Thoracic aorta (tissue), 2 donors: ENCODE measurements around the gene VPS39. TPM values are rescaled to one million over a fixed set of nuclear protein-coding genes. Genes with fewer than 3 reads are reported as not detected.
"Not testable (repeated sequence)": the region's sequence is repeated elsewhere in the genome, so short reads cannot be mapped to it uniquely, and the experiment has no call there.

Experiments used
- ATAC-seq: fragments of 150-250 bp; one replicate; pipeline ENCODE4 v1.8.0; 2017; ENCODE audit warnings: low read depth; ENCODE audit not compliant: insufficient number of reproducible peaks, low FRiP score
- DNase-seq: peaks from one replicate; pipeline ENCODE4 v3.0.0-alpha.2; 2020; ENCODE audit warnings: low spot score
- H3K27ac ChIP-seq, 2 donors: fragments of 200-600 bp; sonication (generic); 1 replicate in 1 of 2; 2 replicates in 1 of 2; pipeline ENCODE4 v1.5.1; 2016; ENCODE audit warnings: mild to moderate bottlenecking in 2 of 2, moderate library complexity in 2 of 2
- H3K27me3 ChIP-seq: fragments of 200-600 bp; sonication (generic); replicated peaks from 2 replicates; pipeline ENCODE4 v1.6.0; 2016; ENCODE audit warnings: mild to moderate bottlenecking; ENCODE audit not compliant: insufficient read depth
- H3K36me3 ChIP-seq: fragments of 200-600 bp; sonication (generic); one replicate; pipeline ENCODE4 v1.5.1; 2016
- H3K4me1 ChIP-seq, 2 donors: fragments of 200-600 bp; sonication (generic); 1 replicate in 1 of 2; 2 replicates in 1 of 2; pipeline versions ENCODE4 v1.5.1 to v1.6.0; 2016; ENCODE audit warnings: low read depth in 2 of 2, mild to moderate bottlenecking in 1 of 2; ENCODE audit not compliant: control insufficient read depth in 1 of 2
- H3K4me3 ChIP-seq: fragments of 200-600 bp; sonication (generic); 2 replicates; pipeline ENCODE4 v1.5.1; 2016; ENCODE audit warnings: mild to moderate bottlenecking
- H3K9me3 ChIP-seq: fragments of 200-600 bp; sonication (generic); 2 replicates; pipeline ENCODE4 v1.5.1; 2016
- CTCF ChIP-seq: fragments of 200-600 bp; sonication (generic); IDR thresholded peaks from one replicate; pipeline ENCODE4 v1.5.1; 2019; ENCODE audit warnings: antibody characterized with exemption
- total RNA-seq, 2 donors: library from RNA; depleted of rRNA; stranded (reverse); fragments of >200 nt; gene quantifications; one replicate each; pipeline versions ENCODE4 v1.1.0 to v1.2.3, GENCODE V29; 2016

VPS39 gene
- total RNA-seq, 2 donors from 2014 or later = 89.9 to 156 TPM

- H3K4me3 ChIP-seq = no peak overlapping the region
- H3K4me1 ChIP-seq = no peaks in the 10 kb centered on the region
- no peak for TF ChIP-seq CTCF
- DNase-seq = no peak
- no peaks in the 10 kb centered on the region for H3K9me3 ChIP-seq
- no peaks in the 10 kb centered on the region for H3K27me3 ChIP-seq
- peaks cover 38% of the 10 kb centered on the region for H3K36me3 ChIP-seq
- ATAC-seq = no peak
- H3K27ac ChIP-seq = no peak overlapping the region
These were observed 25.0 kb upstream of the VPS39 start for GRCh38 chr15:42233107-42233506.

GRCh38 chr15:42232606-42233005 lies 24.5 kb upstream of the VPS39 start:
- ATAC-seq = no peak
- H3K4me3 ChIP-seq = no peak overlapping the region
- no peaks in the 10 kb centered on the region for H3K4me1 ChIP-seq
- H3K9me3 ChIP-seq = no peaks in the 10 kb centered on the region
- DNase-seq = no peak
- H3K27me3 ChIP-seq = no peaks in the 10 kb centered on the region
- TF ChIP-seq CTCF = no peak
- H3K27ac ChIP-seq = no peak overlapping the region
- H3K36me3 ChIP-seq = peaks cover 38% of the 10 kb centered on the region

GRCh38 chr15:42231088-42231487 lies 23.0 kb upstream of the VPS39 start:
- DNase-seq (no peak), ATAC-seq (no peak)
- H3K4me1 ChIP-seq = no peaks in the 10 kb centered on the region
- peaks cover 34% of the 10 kb centered on the region for H3K36me3 ChIP-seq
- no peak overlapping the region for H3K27ac ChIP-seq
- H3K9me3 ChIP-seq = no peaks in the 10 kb centered on the region
- H3K27me3 ChIP-seq = no peaks in the 10 kb centered on the region
- no peak overlapping the region for H3K4me3 ChIP-seq
- TF ChIP-seq CTCF = no peak

- not testable (repeated sequence) for H3K4me3 ChIP-seq, ATAC-seq, DNase-seq, H3K27me3 ChIP-seq, H3K27ac ChIP-seq, H3K9me3 ChIP-seq, H3K4me1 ChIP-seq
- peaks cover 43% of the 10 kb centered on the region for H3K36me3 ChIP-seq
These were observed 20.9 kb upstream of the VPS39 start for GRCh38 chr15:42228981-42229380.

- Histone ChIP-seq H3K36me3 (peaks cover 36% of the 10 kb centered on the region), H3K4me3 (no peak overlapping the region), H3K4me1 (no peaks in the 10 kb centered on the region), H3K27ac (no peak overlapping the region), H3K27me3 (no peaks in the 10 kb centered on the region), H3K9me3 (no peaks in the 10 kb centered on the region)
- no peak for TF ChIP-seq CTCF
- DNase-seq = no peak
- ATAC-seq = no peak
These were observed 19.9 kb upstream of the VPS39 start for GRCh38 chr15:42228036-42228435.

GRCh38 chr15:42226648-42227047 lies 18.5 kb upstream of the VPS39 start:
- Histone ChIP-seq H3K27ac (no peak overlapping the region), H3K36me3 (peaks cover 40% of the 10 kb centered on the region), H3K4me1 (no peaks in the 10 kb centered on the region), H3K4me3 (no peak overlapping the region), H3K9me3 (no peaks in the 10 kb centered on the region), H3K27me3 (no peaks in the 10 kb centered on the region)
- no peak for TF ChIP-seq CTCF
- ATAC-seq = no peak
- DNase-seq = no peak
